ENCODE data around the gene SESTD1.

The SESTD1 gene

GRCh38 chr2:179255129-179255528 lies 9.5 kb downstream of the SESTD1 start:
- no peak for ATAC-seq

GRCh38 chr2:179253226-179253625 lies 11.4 kb downstream of the SESTD1 start:
- no peak for ATAC-seq
- no peak for TF ChIP-seq PATZ1 (CRISPR knock-in tag; IDR thresholded peaks at IDR 0.05; ENCODE audit: borderline replicate concordance)
- TF ChIP-seq OSR1 (CRISPR knock-in tag; IDR thresholded peaks at IDR 0.05) = no peak
- no peak for TF ChIP-seq RARB (CRISPR knock-in tag; IDR thresholded peaks at IDR 0.05)
- TF ChIP-seq ZFP30 (CRISPR knock-in tag; IDR thresholded peaks at IDR 0.05) = no peak
- no peak for TF ChIP-seq ZFP3 (CRISPR knock-in tag; IDR thresholded peaks at IDR 0.05)
- TF ChIP-seq ZNF70 (CRISPR knock-in tag; IDR thresholded peaks at IDR 0.05) = no peak
- TF ChIP-seq CREB5 (CRISPR knock-in tag; IDR thresholded peaks at IDR 0.05; ENCODE audit: low read depth) = no peak

More at GRCh38 chr2:179255129-179255528, 9.5 kb downstream of the SESTD1 start:
- TF ChIP-seq ESRRG (CRISPR knock-in tag; IDR thresholded peaks at IDR 0.05) = no peak
- no peak for TF ChIP-seq SNAI2 (CRISPR knock-in tag; IDR thresholded peaks at IDR 0.05)
- no peak for TF ChIP-seq ZFP3 (CRISPR knock-in tag; IDR thresholded peaks at IDR 0.05)
- TF ChIP-seq OSR1 (CRISPR knock-in tag; IDR thresholded peaks at IDR 0.05) = no peak
- TF ChIP-seq PPARA (CRISPR knock-in tag; IDR thresholded peaks at IDR 0.05; ENCODE audit: borderline replicate concordance) = no peak
- no peak for TF ChIP-seq ZC3H10 (CRISPR knock-in tag; IDR thresholded peaks at IDR 0.05)
- no peak for TF ChIP-seq CREB5 (CRISPR knock-in tag; IDR thresholded peaks at IDR 0.05; ENCODE audit: low read depth)
- no peak for TF ChIP-seq TCF4 (CRISPR knock-in tag; IDR thresholded peaks at IDR 0.05; ENCODE audit: borderline replicate concordance)
- no peak for TF ChIP-seq TOX (CRISPR knock-in tag; IDR thresholded peaks at IDR 0.05; ENCODE audit: borderline replicate concordance)
- TF ChIP-seq RARB (CRISPR knock-in tag; IDR thresholded peaks at IDR 0.05) = no peak
- TF ChIP-seq CSRNP3 (CRISPR knock-in tag; IDR thresholded peaks at IDR 0.05) = no peak
- no peak for TF ChIP-seq POU6F1 (CRISPR knock-in tag; IDR thresholded peaks at IDR 0.05; ENCODE audit: borderline replicate concordance, low read depth)
- TF ChIP-seq ISL1 (CRISPR knock-in tag; IDR thresholded peaks at IDR 0.05) = no peak
- no peak for TF ChIP-seq ZNF565 (CRISPR knock-in tag; conservative IDR thresholded peaks at IDR 0.05; ENCODE audit: low read depth)

GRCh38 chr2:179252423-179252822 lies 12.2 kb downstream of the SESTD1 start:
- no peak for ATAC-seq
- TF ChIP-seq ZNF565 (CRISPR knock-in tag; conservative IDR thresholded peaks at IDR 0.05; ENCODE audit: low read depth) (no peak), CSDC2 (CRISPR knock-in tag; IDR thresholded peaks at IDR 0.05) (no peak), ZFP3 (CRISPR knock-in tag; IDR thresholded peaks at IDR 0.05) (no peak), RARB (CRISPR knock-in tag; IDR thresholded peaks at IDR 0.05) (no peak), CREB5 (CRISPR knock-in tag; IDR thresholded peaks at IDR 0.05; ENCODE audit: low read depth) (no peak), ZNF8 (CRISPR knock-in tag; IDR thresholded peaks at IDR 0.05) (no peak), ARNTL (CRISPR knock-in tag; IDR thresholded peaks at IDR 0.05; ENCODE audit: borderline replicate concordance, low read depth) (no peak), POU6F1 (CRISPR knock-in tag; IDR thresholded peaks at IDR 0.05; ENCODE audit: borderline replicate concordance, low read depth) (no peak), PATZ1 (CRISPR knock-in tag; IDR thresholded peaks at IDR 0.05; ENCODE audit: borderline replicate concordance) (no peak), ZFP30 (CRISPR knock-in tag; IDR thresholded peaks at IDR 0.05) (no peak), PPARA (CRISPR knock-in tag; IDR thresholded peaks at IDR 0.05; ENCODE audit: borderline replicate concordance) (no peak), OSR1 (CRISPR knock-in tag; IDR thresholded peaks at IDR 0.05) (no peak), ESRRG (CRISPR knock-in tag; IDR thresholded peaks at IDR 0.05) (no peak), CSRNP3 (CRISPR knock-in tag; IDR thresholded peaks at IDR 0.05) (no peak), BACH2 (CRISPR knock-in tag; IDR thresholded peaks at IDR 0.05; ENCODE audit: borderline replicate concordance) (no peak), TOX (CRISPR knock-in tag; IDR thresholded peaks at IDR 0.05; ENCODE audit: borderline replicate concordance) (no peak), GLIS3 (CRISPR knock-in tag; IDR thresholded peaks at IDR 0.05) (no peak), ZC3H10 (CRISPR knock-in tag; IDR thresholded peaks at IDR 0.05) (no peak)

Measured in SK-N-SH treated with all-trans-retinoic acid at 6 μM for 48 hours (cell line).